Measurements from ENCODE around the gene EVC2. TPM values are rescaled to one million over a fixed set of nuclear protein-coding genes. Genes with fewer than 3 reads are reported as not detected.

The EVC2 gene
- total RNA-seq, 4 donors from 2014 or later, result 7.8 to 22.2 (median 9.9) TPM

DNA sequence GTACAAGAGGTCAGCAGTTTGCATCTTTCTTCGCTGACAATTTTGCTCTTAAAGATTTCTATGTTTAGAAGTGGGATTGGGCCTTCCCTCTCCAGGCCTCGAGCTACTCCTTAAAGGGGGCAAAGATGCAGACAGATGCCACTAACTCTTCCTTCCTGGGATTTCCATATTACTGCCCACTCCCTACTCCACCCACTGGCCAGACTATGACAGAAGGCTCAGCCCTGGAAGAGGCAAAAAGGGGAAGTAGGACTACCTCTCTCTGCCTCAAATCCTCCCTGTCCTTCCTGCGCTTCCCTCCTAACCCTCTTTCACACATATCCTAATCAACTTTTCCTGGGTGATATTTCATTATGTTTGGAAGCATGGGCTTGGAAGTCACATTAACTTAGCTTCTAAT is 58.3 kb downstream of the EVC2 start:
- H3K27me3 ChIP-seq, result no peaks in the 10 kb centered on the region
- H3K4me1 ChIP-seq, result no peaks in the 10 kb centered on the region
- WGBS, result 85% methylated on average over 3 of the region's 3 CpGs
- DNase-seq (ENCODE audit: low spot score in 2 of 2), result no peak
- H3K9me3 ChIP-seq, result no peaks in the 10 kb centered on the region
- H3K4me3 ChIP-seq, result no peak overlapping the region
- peaks cover 26% of the 10 kb centered on the region for H3K36me3 ChIP-seq
- H3K27ac ChIP-seq, result no peak overlapping the region
- TF ChIP-seq POLR2AphosphoS5 (IDR thresholded peaks at IDR 0.05), result no peak
- TF ChIP-seq, protein P1, sequence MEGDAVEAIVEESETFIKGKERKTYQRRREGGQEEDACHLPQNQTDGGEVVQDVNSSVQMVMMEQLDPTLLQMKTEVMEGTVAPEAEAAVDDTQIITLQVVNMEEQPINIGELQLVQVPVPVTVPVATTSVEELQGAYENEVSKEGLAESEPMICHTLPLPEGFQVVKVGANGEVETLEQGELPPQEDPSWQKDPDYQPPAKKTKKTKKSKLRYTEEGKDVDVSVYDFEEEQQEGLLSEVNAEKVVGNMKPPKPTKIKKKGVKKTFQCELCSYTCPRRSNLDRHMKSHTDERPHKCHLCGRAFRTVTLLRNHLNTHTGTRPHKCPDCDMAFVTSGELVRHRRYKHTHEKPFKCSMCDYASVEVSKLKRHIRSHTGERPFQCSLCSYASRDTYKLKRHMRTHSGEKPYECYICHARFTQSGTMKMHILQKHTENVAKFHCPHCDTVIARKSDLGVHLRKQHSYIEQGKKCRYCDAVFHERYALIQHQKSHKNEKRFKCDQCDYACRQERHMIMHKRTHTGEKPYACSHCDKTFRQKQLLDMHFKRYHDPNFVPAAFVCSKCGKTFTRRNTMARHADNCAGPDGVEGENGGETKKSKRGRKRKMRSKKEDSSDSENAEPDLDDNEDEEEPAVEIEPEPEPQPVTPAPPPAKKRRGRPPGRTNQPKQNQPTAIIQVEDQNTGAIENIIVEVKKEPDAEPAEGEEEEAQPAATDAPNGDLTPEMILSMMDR (IDR thresholded peaks at IDR 0.05), result no peak
- no peak for TF ChIP-seq POLR2A (IDR thresholded peaks at IDR 0.05)
- TF ChIP-seq EP300 (IDR thresholded peaks at IDR 0.05), result no peak

DNA sequence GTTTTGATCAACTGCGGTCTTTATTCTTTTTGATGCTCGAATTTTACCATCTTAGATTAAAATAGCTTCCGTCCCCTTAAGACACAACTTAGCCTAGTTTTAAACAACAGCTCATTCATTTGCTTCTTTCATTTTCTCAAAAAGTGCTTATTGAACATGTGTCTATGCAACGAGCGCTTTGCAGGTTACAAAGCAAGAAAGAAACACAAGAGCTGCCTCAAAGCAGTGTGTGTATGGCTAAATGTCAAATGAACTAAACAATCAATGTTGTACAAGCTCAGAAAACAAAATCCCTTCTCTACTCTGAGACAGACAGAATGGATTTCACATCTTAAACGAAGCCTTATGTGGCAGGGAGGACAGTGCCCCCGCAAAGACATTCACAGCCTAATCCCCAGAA is 61.0 kb downstream of the EVC2 start:
- no peaks in the 10 kb centered on the region for H3K9me3 ChIP-seq
- TF ChIP-seq, protein P1 (IDR thresholded peaks at IDR 0.05), result no peak
- no peak for TF ChIP-seq EP300 (IDR thresholded peaks at IDR 0.05)
- no peak for TF ChIP-seq POLR2AphosphoS5 (IDR thresholded peaks at IDR 0.05)
- TF ChIP-seq POLR2A (IDR thresholded peaks at IDR 0.05), result no peak
- no peaks in the 10 kb centered on the region for H3K27me3 ChIP-seq
- H3K4me3 ChIP-seq, result no peak overlapping the region
- DNase-seq (ENCODE audit: low spot score in 2 of 2), result no peak
- 91% methylated on average over 7 of the region's 7 CpGs for WGBS
- no peak overlapping the region for H3K27ac ChIP-seq
- peaks cover 11% of the 10 kb centered on the region for H3K36me3 ChIP-seq
- no peaks in the 10 kb centered on the region for H3K4me1 ChIP-seq

DNA sequence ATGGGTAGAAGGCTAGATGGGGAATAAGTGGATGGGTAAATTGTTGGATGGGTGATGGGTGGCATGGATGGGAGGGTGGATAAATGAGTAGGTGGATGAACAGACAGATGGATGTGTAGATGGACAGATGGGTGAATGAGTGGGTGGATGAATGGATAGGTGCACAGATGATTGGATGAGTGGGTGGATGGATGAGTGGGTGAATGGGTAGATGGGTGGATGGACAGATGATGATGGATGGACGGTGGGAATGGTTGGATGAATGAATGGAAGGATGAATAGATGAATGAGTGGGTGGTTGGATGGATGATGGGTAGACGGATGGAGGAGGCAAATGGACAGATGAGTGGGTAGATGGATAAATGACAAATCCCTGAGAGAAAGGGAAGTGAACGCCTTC is 68.3 kb downstream of the EVC2 start:
- DNase-seq (ENCODE audit: low spot score in 2 of 2), result no peak
- Histone ChIP-seq H3K36me3 (peaks cover 24% of the 10 kb centered on the region), H3K4me3 (no peak overlapping the region), H3K27ac (no peak overlapping the region), H3K9me3 (no peaks in the 10 kb centered on the region), H3K4me1 (no peaks in the 10 kb centered on the region), H3K27me3 (no peaks in the 10 kb centered on the region)
- 96% methylated on average over 3 of the region's 3 CpGs for WGBS
- TF ChIP-seq POLR2A (IDR thresholded peaks at IDR 0.05), result no peak
- TF ChIP-seq EP300 (IDR thresholded peaks at IDR 0.05), result no peak
- TF ChIP-seq, protein P1 (IDR thresholded peaks at IDR 0.05), result no peak
- no peak for TF ChIP-seq POLR2AphosphoS5 (IDR thresholded peaks at IDR 0.05)

DNA sequence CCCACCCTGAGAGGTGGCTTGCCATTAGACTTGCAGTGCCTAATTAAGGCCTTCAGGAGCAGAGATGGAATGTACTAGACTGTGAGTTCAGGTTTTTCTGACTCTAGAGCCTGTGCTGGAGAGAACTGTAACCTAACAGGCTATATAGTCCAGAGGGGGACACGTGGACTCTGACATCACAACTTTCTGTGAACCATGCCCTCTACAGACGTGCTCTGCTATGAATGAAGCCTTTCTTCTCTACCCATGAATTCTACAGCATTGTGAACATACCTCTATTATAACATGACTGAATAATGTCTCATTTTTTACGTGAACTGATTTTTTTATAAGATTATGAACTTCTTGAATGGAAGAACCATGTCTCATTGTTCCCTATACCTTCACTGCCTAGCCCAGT is 68.8 kb downstream of the EVC2 start:
- H3K36me3 ChIP-seq, result peaks cover 24% of the 10 kb centered on the region
- H3K27ac ChIP-seq, result no peak overlapping the region
- no peaks in the 10 kb centered on the region for H3K27me3 ChIP-seq
- no peak overlapping the region for H3K4me3 ChIP-seq
- no peaks in the 10 kb centered on the region for H3K4me1 ChIP-seq
- H3K9me3 ChIP-seq, result no peaks in the 10 kb centered on the region
- 97% methylated on average over 3 of the region's 3 CpGs for WGBS
- TF ChIP-seq EP300 (IDR thresholded peaks at IDR 0.05) (no peak), POLR2AphosphoS5 (IDR thresholded peaks at IDR 0.05) (no peak), POLR2A (IDR thresholded peaks at IDR 0.05) (no peak)
- TF ChIP-seq, protein P1 (IDR thresholded peaks at IDR 0.05), result no peak
- no peak for DNase-seq (ENCODE audit: low spot score in 2 of 2)

DNA sequence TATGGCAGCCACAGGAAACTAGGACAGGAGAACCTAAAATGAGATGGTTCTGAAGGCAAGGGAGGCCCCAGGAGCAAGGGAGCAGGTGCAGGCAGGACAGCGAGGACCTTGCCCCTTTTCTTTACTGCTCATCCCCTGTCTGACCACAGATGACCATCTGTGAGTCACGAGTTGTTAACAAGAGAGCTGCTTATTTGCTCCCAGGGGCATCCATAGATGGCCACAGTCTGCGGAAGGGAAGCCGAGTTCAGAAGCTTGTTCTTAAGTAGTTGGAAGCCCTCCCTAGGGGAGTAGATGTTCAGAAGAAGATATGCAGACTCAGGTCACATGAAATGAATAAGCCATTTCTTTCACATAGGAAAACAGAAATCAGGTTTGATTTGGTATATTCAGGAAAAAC is 69.4 kb downstream of the EVC2 start:
- TF ChIP-seq POLR2A (IDR thresholded peaks at IDR 0.05) (no peak), POLR2AphosphoS5 (IDR thresholded peaks at IDR 0.05) (no peak), EP300 (IDR thresholded peaks at IDR 0.05) (no peak)
- TF ChIP-seq, protein P1 (IDR thresholded peaks at IDR 0.05), result no peak
- Histone ChIP-seq H3K27ac (no peak overlapping the region), H3K4me3 (no peak overlapping the region), H3K4me1 (no peaks in the 10 kb centered on the region), H3K36me3 (peaks cover 24% of the 10 kb centered on the region), H3K27me3 (no peaks in the 10 kb centered on the region), H3K9me3 (no peaks in the 10 kb centered on the region)
- no peak for DNase-seq (ENCODE audit: low spot score in 2 of 2)
- 82% methylated on average over 4 of the region's 4 CpGs for WGBS
